Mesendoderm (in vitro differentiated cells): ENCODE measurements around the gene ENDOU.

Source experiments
- DNase-seq: peaks from one replicate; pipeline ENCODE4 v3.0.0; 2013
- H2AK5ac ChIP-seq: 2 replicates; pipeline ENCODE4 v1.6.1; 2013; ENCODE audit warnings: low read length, inconsistent platforms
- H2BK120ac ChIP-seq: 2 replicates; pipeline ENCODE4 v1.6.1; 2013; ENCODE audit warnings: low read depth, mild to moderate bottlenecking, low read length, moderate library complexity, mixed read lengths
- H2BK15ac ChIP-seq: replicated peaks from 2 replicates; pipeline ENCODE4 v1.6.1; 2013; ENCODE audit warnings: low read depth, mild to moderate bottlenecking, moderate library complexity
- H2BK5ac ChIP-seq: 2 replicates; pipeline ENCODE4 v1.6.1; 2013; ENCODE audit warnings: low read length, inconsistent platforms
- H3K18ac ChIP-seq: 2 replicates; pipeline ENCODE4 v1.6.1; 2013; ENCODE audit warnings: mild to moderate bottlenecking, low read length, mixed read lengths
- H3K23ac ChIP-seq: one replicate; pipeline ENCODE4 v1.6.1; 2013; ENCODE audit warnings: low read length
- H3K27ac ChIP-seq: 2 replicates; pipeline ENCODE4 v1.5.1; 2013; ENCODE audit warnings: low read depth, mild to moderate bottlenecking, inconsistent platforms, low read length, moderate library complexity
- H3K27me3 ChIP-seq: 2 replicates; pipeline ENCODE4 v1.6.1; 2013; ENCODE audit warnings: low read length, control low read depth, mild to moderate bottlenecking, inconsistent platforms; ENCODE audit not compliant: insufficient read depth, poor library complexity
- H3K36me3 ChIP-seq: 2 replicates; pipeline ENCODE4 v1.6.1; 2013; ENCODE audit warnings: low read length, inconsistent platforms; ENCODE audit not compliant: control insufficient read depth, insufficient read depth
- H3K4ac ChIP-seq: one replicate; pipeline ENCODE4 v1.6.1; 2013; ENCODE audit warnings: low read depth, mild to moderate bottlenecking, low read length, moderate library complexity
- H3K4me1 ChIP-seq: 2 replicates; pipeline ENCODE4 v1.6.1; 2013; ENCODE audit warnings: low read depth, low read length, inconsistent platforms; ENCODE audit not compliant: control insufficient read depth
- H3K4me2 ChIP-seq: 2 replicates; pipeline ENCODE4 v1.6.1; 2013; ENCODE audit warnings: low read length
- H3K4me3 ChIP-seq: 2 replicates; pipeline ENCODE4 v1.5.1; 2013; ENCODE audit warnings: mild to moderate bottlenecking, low read length
- H3K56ac ChIP-seq: one replicate; pipeline ENCODE4 v1.6.1; 2013; ENCODE audit warnings: low read length
- H3K79me1 ChIP-seq: 2 replicates; pipeline ENCODE4 v1.6.1; 2013; ENCODE audit warnings: low read length, inconsistent platforms
- H3K79me2 ChIP-seq: 2 replicates; pipeline ENCODE4 v1.6.1; 2013; ENCODE audit warnings: mild to moderate bottlenecking, low read length; ENCODE audit not compliant: control insufficient read depth, insufficient read depth
- H3K9ac ChIP-seq: 2 replicates; pipeline ENCODE4 v1.6.1; 2013; ENCODE audit warnings: low read length, inconsistent platforms
- H4K5ac ChIP-seq: one replicate; pipeline ENCODE4 v1.6.1; 2013; ENCODE audit warnings: low read length
- H4K8ac ChIP-seq: one replicate; pipeline ENCODE4 v1.6.1; 2013; ENCODE audit warnings: low read depth, mild to moderate bottlenecking, control low read depth, low read length, moderate library complexity
- WGBS: extraction: QIAGEN DNeasy Blood & Tissue Kit; methylation state at CpG from one replicate; pipeline ENCODE4 v1.1.7; 2013; ENCODE audit warnings: low lambda C conversion rate, missing lambda C conversion rate; ENCODE audit not compliant: insufficient coverage; ENCODE audit errors: extremely low coverage; 5-methylcytosine and 5-hydroxymethylcytosine counted together

ENDOU gene

DNA sequence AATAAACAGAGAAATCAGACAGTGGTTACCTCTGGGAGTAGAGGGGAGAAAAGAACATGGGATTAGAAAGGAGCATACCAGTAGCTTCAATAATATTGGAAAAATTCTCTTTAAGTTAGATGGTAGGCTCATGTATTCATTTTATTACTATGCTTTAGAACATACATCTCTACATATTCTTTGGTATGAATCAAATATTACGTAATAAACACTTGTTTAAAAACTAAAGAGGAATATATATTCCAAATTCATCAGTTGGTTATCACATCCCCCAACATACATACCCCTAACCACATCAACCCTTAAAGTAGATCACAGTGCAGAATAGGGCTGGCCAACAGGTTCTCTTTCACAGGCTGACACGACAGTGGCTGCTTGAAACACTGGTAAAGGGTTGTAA is 25.0 kb downstream of the ENDOU start:
- H3K27me3 ChIP-seq, result no peaks in the 10 kb centered on the region
- no peak overlapping the region for H3K4ac ChIP-seq
- H3K18ac ChIP-seq, result no peak overlapping the region
- H3K79me2 ChIP-seq, result peaks cover 15% of the 10 kb centered on the region
- H3K23ac ChIP-seq, result no peak overlapping the region
- H4K8ac ChIP-seq, result no peak overlapping the region
- H2AK5ac ChIP-seq, result no peak overlapping the region
- H2BK5ac ChIP-seq, result no peak overlapping the region
- no peak for DNase-seq
- H2BK15ac ChIP-seq, result no peak overlapping the region
- no peak overlapping the region for H4K5ac ChIP-seq
- H3K79me1 ChIP-seq, result peaks cover 11% of the 10 kb centered on the region
- no peak overlapping the region for H3K56ac ChIP-seq
- H3K9ac ChIP-seq, result no peak overlapping the region
- no CpG with 5 or more reads among the region's 2 CpGs for WGBS
- H3K4me1 ChIP-seq, result no peaks in the 10 kb centered on the region
- H3K36me3 ChIP-seq, result no peaks in the 10 kb centered on the region
- no peak overlapping the region for H2BK120ac ChIP-seq
- no peak overlapping the region for H3K4me2 ChIP-seq
- no peak overlapping the region for H3K27ac ChIP-seq
- no peak overlapping the region for H3K4me3 ChIP-seq

DNA sequence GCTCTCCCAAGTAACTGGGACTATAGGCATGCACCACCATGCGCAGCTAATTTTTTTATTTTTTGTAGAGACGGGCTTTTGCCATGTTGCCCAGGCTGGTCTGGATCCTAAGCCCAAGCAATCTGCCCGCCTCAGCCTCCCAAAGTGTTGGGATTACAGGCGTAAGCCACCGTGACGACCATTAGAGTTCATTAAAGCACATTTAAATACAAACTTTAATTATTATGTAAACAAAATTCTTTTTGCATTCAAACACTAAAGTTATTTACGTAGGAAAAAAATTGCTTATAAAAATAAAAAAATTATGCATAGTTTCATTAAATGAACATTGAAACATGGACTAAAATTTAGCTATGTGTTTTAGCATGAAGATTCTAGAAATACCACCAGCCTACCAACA is 26.7 kb downstream of the ENDOU start:
- Histone ChIP-seq H3K4me3 (no peak overlapping the region), H2BK5ac (no peak overlapping the region), H3K27me3 (no peaks in the 10 kb centered on the region), H3K23ac (no peak overlapping the region), H4K5ac (no peak overlapping the region), H3K18ac (no peak overlapping the region), H3K36me3 (no peaks in the 10 kb centered on the region), H3K4ac (no peak overlapping the region), H2AK5ac (no peak overlapping the region), H4K8ac (no peak overlapping the region), H3K9ac (no peak overlapping the region), H3K4me2 (no peak overlapping the region), H2BK120ac (no peak overlapping the region), H3K79me2 (peaks cover 3% of the 10 kb centered on the region), H2BK15ac (no peak overlapping the region), H3K4me1 (no peaks in the 10 kb centered on the region), H3K56ac (no peak overlapping the region), H3K79me1 (peaks cover 4% of the 10 kb centered on the region), H3K27ac (no peak overlapping the region)
- DNase-seq, result no peak
- WGBS, result 100% methylated on average over 1 of the region's 7 CpGs

DNA sequence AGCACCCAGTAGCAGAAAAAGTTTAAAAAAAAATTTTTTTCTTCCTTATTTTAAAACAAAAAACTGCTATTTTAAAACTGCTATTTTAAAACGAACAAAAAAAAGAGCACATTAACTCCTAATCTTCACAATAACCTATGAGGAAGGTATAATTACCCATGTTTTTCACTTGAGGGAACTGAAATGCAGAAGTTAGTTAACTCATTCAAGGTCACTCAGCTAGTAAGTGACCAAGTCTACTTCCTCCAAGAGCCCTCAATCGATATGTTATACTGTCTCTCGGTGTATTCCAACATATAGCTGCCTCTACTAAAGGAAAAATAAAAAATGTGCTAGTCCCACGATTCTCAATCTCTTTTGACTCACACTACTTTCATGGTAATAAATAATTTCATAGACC is 27.2 kb downstream of the ENDOU start:
- H3K27me3 ChIP-seq, result no peaks in the 10 kb centered on the region
- WGBS, result 100% methylated on average over 1 of the region's 4 CpGs
- H3K4me2 ChIP-seq, result no peak overlapping the region
- H3K4me3 ChIP-seq, result no peak overlapping the region
- no peak overlapping the region for H2BK120ac ChIP-seq
- no peaks in the 10 kb centered on the region for H3K79me1 ChIP-seq
- H2BK15ac ChIP-seq, result no peak overlapping the region
- no peak overlapping the region for H3K56ac ChIP-seq
- H3K4me1 ChIP-seq, result no peaks in the 10 kb centered on the region
- H3K79me2 ChIP-seq, result no peaks in the 10 kb centered on the region
- H3K23ac ChIP-seq, result no peak overlapping the region
- H4K5ac ChIP-seq, result no peak overlapping the region
- no peak overlapping the region for H3K4ac ChIP-seq
- H3K18ac ChIP-seq, result no peak overlapping the region
- H4K8ac ChIP-seq, result no peak overlapping the region
- no peak overlapping the region for H2AK5ac ChIP-seq
- no peak overlapping the region for H3K27ac ChIP-seq
- H2BK5ac ChIP-seq, result no peak overlapping the region
- no peak overlapping the region for H3K9ac ChIP-seq
- DNase-seq, result no peak
- H3K36me3 ChIP-seq, result no peaks in the 10 kb centered on the region

DNA sequence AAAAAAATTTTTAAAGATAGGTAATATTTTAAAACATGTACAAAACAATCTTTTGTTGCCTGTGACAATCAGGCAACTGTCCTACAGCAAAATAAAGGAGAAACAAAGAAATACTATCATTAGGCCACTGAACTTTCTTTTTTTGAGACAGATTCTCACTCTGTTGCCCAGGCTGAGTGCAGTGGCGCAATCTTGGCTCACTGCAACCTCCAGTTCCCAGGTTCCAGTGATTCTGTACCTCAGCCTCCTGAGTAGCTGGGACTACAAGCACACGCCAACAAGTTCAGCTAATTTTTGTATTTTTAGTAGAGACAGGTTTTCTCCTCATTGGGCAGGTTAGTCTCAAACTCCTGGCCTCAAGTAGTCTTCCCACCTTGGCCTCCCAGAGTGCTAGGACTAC is 36.1 kb downstream of the ENDOU start:
- Histone ChIP-seq H3K4me1 (no peaks in the 10 kb centered on the region), H2BK5ac (no peak overlapping the region), H3K36me3 (no peaks in the 10 kb centered on the region), H4K8ac (no peak overlapping the region), H3K4me3 (no peak overlapping the region), H3K27ac (no peak overlapping the region), H3K79me1 (no peaks in the 10 kb centered on the region), H2BK15ac (no peak overlapping the region), H3K79me2 (no peaks in the 10 kb centered on the region), H2AK5ac (no peak overlapping the region), H3K18ac (no peak overlapping the region), H3K27me3 (no peaks in the 10 kb centered on the region), H3K9ac (no peak overlapping the region), H2BK120ac (no peak overlapping the region), H3K23ac (no peak overlapping the region), H3K56ac (no peak overlapping the region), H3K4me2 (no peak overlapping the region), H4K5ac (no peak overlapping the region), H3K4ac (no peak overlapping the region)
- WGBS, result no CpG with 5 or more reads among the region's 2 CpGs
- no peak for DNase-seq

GRCh38 chr12:47687636-47688035 is 37.7 kb downstream of the ENDOU start:
- Histone ChIP-seq H2BK15ac (no peak overlapping the region), H3K79me2 (no peaks in the 10 kb centered on the region), H4K8ac (no peak overlapping the region), H3K36me3 (no peaks in the 10 kb centered on the region), H3K79me1 (no peaks in the 10 kb centered on the region), H3K4me3 (no peak overlapping the region), H3K18ac (no peak overlapping the region), H3K4me1 (no peaks in the 10 kb centered on the region), H3K9ac (no peak overlapping the region), H2BK5ac (no peak overlapping the region), H2AK5ac (no peak overlapping the region), H3K27me3 (no peaks in the 10 kb centered on the region), H2BK120ac (no peak overlapping the region), H3K4ac (no peak overlapping the region), H4K5ac (no peak overlapping the region), H3K4me2 (no peak overlapping the region), H3K27ac (no peak overlapping the region), H3K23ac (no peak overlapping the region), H3K56ac (no peak overlapping the region)
- WGBS, result no CpG with 5 or more reads among the region's 3 CpGs
- no peak for DNase-seq

- no peaks in the 10 kb centered on the region for H3K79me1 ChIP-seq
- WGBS, result 100% methylated on average over 1 of the region's 4 CpGs
Observed at GRCh38 chr12:47686645-47687240, 38.5 kb downstream of the ENDOU start.

More at GRCh38 chr12:47686645-47687240, 38.5 kb downstream of the ENDOU start:
- Histone ChIP-seq H3K56ac (no peak overlapping the region), H4K5ac (no peak overlapping the region), H3K23ac (no peak overlapping the region), H3K27me3 (no peaks in the 10 kb centered on the region), H3K18ac (no peak overlapping the region), H2BK120ac (no peak overlapping the region), H3K27ac (no peak overlapping the region), H3K36me3 (no peaks in the 10 kb centered on the region), H3K4me3 (no peak overlapping the region), H3K9ac (no peak overlapping the region), H3K4me1 (no peaks in the 10 kb centered on the region), H3K4ac (no peak overlapping the region), H3K79me2 (no peaks in the 10 kb centered on the region), H4K8ac (no peak overlapping the region), H2BK15ac (no peak overlapping the region), H3K4me2 (no peak overlapping the region), H2BK5ac (no peak overlapping the region), H2AK5ac (no peak overlapping the region)
- peak; percentile 42 for DNase-seq
